Spleen (tissue), 7 donors: ENCODE measurements around the gene CENPO.

Experiments
- POLR2A ChIP-seq, 3 donors: fragments of 450-650 bp; IDR thresholded peaks; one replicate each; pipeline ENCODE4 v1.5.1; 2017; ENCODE audit warnings: antibody characterized with exemption in 3 of 3, mild to moderate bottlenecking in 1 of 3
- POLR2AphosphoS5 ChIP-seq, 3 donors: sonication (generic); formaldehyde crosslinking; IDR thresholded peaks; one replicate each; pipeline ENCODE4 v1.5.1; 2017; ENCODE audit warnings: antibody characterized with exemption in 3 of 3
- TF ChIP-seq, protein P1 (sequence below), 11 experiments: fragments of 200-600 bp in 7 of 11; fragments of 450-650 bp in 4 of 11; sonication (generic) in 4 of 11; IDR thresholded peaks in 8 of 11; conservative IDR thresholded peaks in 3 of 11; 1 replicate in 7 of 11; 2 replicates in 4 of 11; pipeline versions ENCODE4 v1.4.0 to v1.8.0; 2016 to 2021; ENCODE audit warnings: antibody characterized with exemption in 11 of 11, inconsistent platforms in 4 of 11, mild to moderate bottlenecking in 1 of 11
- donor health status: DM: no; HTN: no; CAD: no; lungs with moderate emphysema.
- donor health status: DM: no; HTN: no; CAD: no.
- donor health status: DM: no; HTN: no; CAD: no.

DNA sequence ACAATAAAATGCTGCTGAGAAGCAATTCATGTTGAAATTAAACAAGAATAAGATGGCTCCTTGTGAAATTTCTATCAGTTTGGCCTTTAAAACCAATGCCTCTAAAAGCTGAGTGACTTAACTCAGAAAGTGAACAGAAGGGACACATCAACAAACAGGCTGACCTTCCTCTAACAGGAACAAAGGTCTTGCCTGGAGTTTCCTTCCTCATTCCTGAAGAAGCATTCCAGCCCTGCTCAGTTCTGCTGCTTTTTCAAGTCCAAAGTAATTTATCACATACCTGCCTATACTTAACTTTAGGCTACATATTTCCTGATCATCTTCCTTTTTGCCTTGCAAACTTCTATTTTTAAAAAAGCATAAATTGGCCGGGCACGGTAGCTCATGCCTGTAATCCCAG lies 14.1 kb upstream of the CENPO start:
- TF ChIP-seq, protein P1, sequence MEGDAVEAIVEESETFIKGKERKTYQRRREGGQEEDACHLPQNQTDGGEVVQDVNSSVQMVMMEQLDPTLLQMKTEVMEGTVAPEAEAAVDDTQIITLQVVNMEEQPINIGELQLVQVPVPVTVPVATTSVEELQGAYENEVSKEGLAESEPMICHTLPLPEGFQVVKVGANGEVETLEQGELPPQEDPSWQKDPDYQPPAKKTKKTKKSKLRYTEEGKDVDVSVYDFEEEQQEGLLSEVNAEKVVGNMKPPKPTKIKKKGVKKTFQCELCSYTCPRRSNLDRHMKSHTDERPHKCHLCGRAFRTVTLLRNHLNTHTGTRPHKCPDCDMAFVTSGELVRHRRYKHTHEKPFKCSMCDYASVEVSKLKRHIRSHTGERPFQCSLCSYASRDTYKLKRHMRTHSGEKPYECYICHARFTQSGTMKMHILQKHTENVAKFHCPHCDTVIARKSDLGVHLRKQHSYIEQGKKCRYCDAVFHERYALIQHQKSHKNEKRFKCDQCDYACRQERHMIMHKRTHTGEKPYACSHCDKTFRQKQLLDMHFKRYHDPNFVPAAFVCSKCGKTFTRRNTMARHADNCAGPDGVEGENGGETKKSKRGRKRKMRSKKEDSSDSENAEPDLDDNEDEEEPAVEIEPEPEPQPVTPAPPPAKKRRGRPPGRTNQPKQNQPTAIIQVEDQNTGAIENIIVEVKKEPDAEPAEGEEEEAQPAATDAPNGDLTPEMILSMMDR (IDR thresholded peaks at IDR 0.05 in 8 of 11, conservative IDR thresholded peaks at IDR 0.05 in 3 of 11): no peak
- TF ChIP-seq POLR2AphosphoS5 (IDR thresholded peaks at IDR 0.05) (no peak), POLR2A (IDR thresholded peaks at IDR 0.05) (no peak)
